ENCODE results near the gene SLC43A3. TPM values are rescaled to one million over a fixed set of nuclear protein-coding genes. Genes with fewer than 3 reads are reported as not detected.

SLC43A3 gene
- total RNA-seq, 2 experiments from 2014 or later = 94.5 to 101 TPM

GRCh38 chr11:57432714-57433163 is 5.8 kb upstream of the SLC43A3 start:
- Mint-ChIP-seq H3K9me3 (no peaks in the 10 kb centered on the region), H3K4me1 (peaks cover 9% of the 10 kb centered on the region), H3K27me3 (peaks cover 17% of the 10 kb centered on the region), H3K27ac (no peak overlapping the region), H3K36me3 (ENCODE audit: low read depth) (no peaks in the 10 kb centered on the region), H3K4me3 (no peak overlapping the region)
- ChIA-PET CTCF (interaction anchor here (0.8 kb wide), 1 partner anchor 25 kb away, joined by 3 read pairs; no protein-coding TSS in a partner anchor), POLR2A (no interaction called here)
- no peak for DNase-seq

- Mint-ChIP-seq H3K27me3 (peaks cover 17% of the 10 kb centered on the region), H3K4me1 (peaks cover 15% of the 10 kb centered on the region), H3K27ac (no peak overlapping the region), H3K9me3 (no peaks in the 10 kb centered on the region), H3K4me3 (no peak overlapping the region), H3K36me3 (ENCODE audit: low read depth) (no peaks in the 10 kb centered on the region)
- ChIA-PET POLR2A (no interaction called here), CTCF (interaction anchor here (2.2 kb wide), 1 partner anchor 28 kb away, joined by 8 read pairs; the partner anchor contains the start of gene RTN4RL2)
- DNase-seq = no peak
These were observed 5.2 kb upstream of the SLC43A3 start for GRCh38 chr11:57432149-57432561.

GRCh38 chr11:57430952-57431351 is 4.0 kb upstream of the SLC43A3 start:
- no peaks in the 10 kb centered on the region for H3K9me3 Mint-ChIP-seq
- CTCF ChIA-PET = interaction anchor here (2.2 to 2.4 kb wide), 2 partner anchors 27 to 29 kb away, joined by 8 to 13 read pairs; partner anchors contain the start of gene RTN4RL2
- DNase-seq = no peak
- H3K27me3 Mint-ChIP-seq = peaks cover 17% of the 10 kb centered on the region
- H3K4me1 Mint-ChIP-seq = peaks cover 24% of the 10 kb centered on the region
- H3K36me3 Mint-ChIP-seq (ENCODE audit: low read depth) = peaks cover 6% of the 10 kb centered on the region
- H3K27ac Mint-ChIP-seq = no peak overlapping the region
- POLR2A ChIA-PET = no interaction called here
- H3K4me3 Mint-ChIP-seq = no peak overlapping the region

- H3K36me3 Mint-ChIP-seq (ENCODE audit: low read depth) = peaks cover 13% of the 10 kb centered on the region
- H3K4me3 Mint-ChIP-seq = no peak overlapping the region
- POLR2A ChIA-PET = interaction anchor here (0.6 kb wide), 1 partner anchor 28 kb away, joined by 3 read pairs; no protein-coding TSS in a partner anchor
- peaks cover 14% of the 10 kb centered on the region for H3K27me3 Mint-ChIP-seq
- CTCF ChIA-PET = interaction anchor here (1.2 to 2.4 kb wide), 3 partner anchors 28 to 64 kb away, joined by 3 to 13 read pairs (median 8); partner anchors contain the start of gene RTN4RL2
- H3K27ac Mint-ChIP-seq = no peak overlapping the region
- no peak for DNase-seq
- H3K4me1 Mint-ChIP-seq = peaks cover 34% of the 10 kb centered on the region
- H3K9me3 Mint-ChIP-seq = no peaks in the 10 kb centered on the region
These were observed 3.0 kb upstream of the SLC43A3 start for GRCh38 chr11:57429946-57430345.

- CTCF ChIA-PET = interaction anchor here (2.4 kb wide), 1 partner anchor 29 kb away, joined by 13 read pairs; no protein-coding TSS in a partner anchor
- POLR2A ChIA-PET = interaction anchor here (1.2 to 2.5 kb wide), 2 partner anchors 11 to 28 kb away, joined by 4 to 10 read pairs; no protein-coding TSS in a partner anchor
These were observed 1.7 kb upstream of the SLC43A3 start for GRCh38 chr11:57428643-57429042.

GRCh38 chr11:57427727-57428082 is 784 bp upstream of the SLC43A3 start:
- peaks cover 36% of the 10 kb centered on the region for H3K36me3 Mint-ChIP-seq (ENCODE audit: low read depth)
- peak overlapping the region; percentile 88 for H3K4me3 Mint-ChIP-seq
- no peak for DNase-seq
- ChIA-PET POLR2A (interaction anchor here (0.8 to 4.9 kb wide), 4 partner anchors 10 to 87 kb away, joined by 3 to 19 read pairs (median 7); partner anchors contain the start of gene SLC43A1), CTCF (interaction anchor here (0.9 to 4.2 kb wide), 5 partner anchors 12 to 373 kb away, joined by 3 to 30 read pairs (median 3); no protein-coding TSS in a partner anchor)
- peak overlapping the region; percentile 92 for H3K27ac Mint-ChIP-seq
- no peaks in the 10 kb centered on the region for H3K9me3 Mint-ChIP-seq
- peaks cover 12% of the 10 kb centered on the region for H3K27me3 Mint-ChIP-seq
- H3K4me1 Mint-ChIP-seq = peaks cover 53% of the 10 kb centered on the region

More at GRCh38 chr11:57428643-57429042, 1.7 kb upstream of the SLC43A3 start:
- DNase-seq = no peak
- Mint-ChIP-seq H3K36me3 (ENCODE audit: low read depth) (peaks cover 26% of the 10 kb centered on the region), H3K4me3 (no peak overlapping the region), H3K4me1 (peaks cover 47% of the 10 kb centered on the region), H3K9me3 (no peaks in the 10 kb centered on the region), H3K27ac (no peak overlapping the region), H3K27me3 (peaks cover 12% of the 10 kb centered on the region)

- ChIA-PET CTCF (interaction anchor here (1.1 to 4.2 kb wide), 4 partner anchors 31 to 81 kb away, joined by 4 to 30 read pairs (median 8); no protein-coding TSS in a partner anchor), POLR2A (interaction anchor here (0.8 to 4.9 kb wide), 10 partner anchors 9 to 141 kb away, joined by 3 to 19 read pairs (median 4); partner anchors contain the start of genes SLC43A1, SSRP1 and UBE2L6)
- Mint-ChIP-seq H3K36me3 (ENCODE audit: low read depth) (peaks cover 48% of the 10 kb centered on the region), H3K4me3 (peak overlapping the region; percentile 88), H3K27ac (peak overlapping the region; percentile 92), H3K4me1 (peaks cover 58% of the 10 kb centered on the region), H3K9me3 (no peaks in the 10 kb centered on the region), H3K27me3 (peaks cover 12% of the 10 kb centered on the region)
- DNase-seq = no peak
These were observed 437 bp downstream of the SLC43A3 start for GRCh38 chr11:57426439-57426928.

- Mint-ChIP-seq H3K36me3 (ENCODE audit: low read depth) (peaks cover 53% of the 10 kb centered on the region), H3K4me3 (peak overlapping the region; percentile 88), H3K4me1 (peaks cover 64% of the 10 kb centered on the region), H3K27ac (peak overlapping the region; percentile 92), H3K27me3 (peaks cover 12% of the 10 kb centered on the region), H3K9me3 (no peaks in the 10 kb centered on the region)
- DNase-seq = no peak
- POLR2A ChIA-PET = interaction anchor here (0.7 to 4.9 kb wide), 14 partner anchors 8 to 316 kb away, joined by 3 to 19 read pairs (median 4); partner anchors contain the start of genes SELENOH, SLC43A1, SSRP1 and UBE2L6
- CTCF ChIA-PET = interaction anchor here (1.1 to 4.2 kb wide), 4 partner anchors 31 to 80 kb away, joined by 4 to 30 read pairs (median 8); no protein-coding TSS in a partner anchor
These were observed 1.1 kb downstream of the SLC43A3 start for GRCh38 chr11:57425565-57426438.

GRCh38 chr11:57424792-57425564 is 1.9 kb downstream of the SLC43A3 start:
- Mint-ChIP-seq H3K4me3 (peak overlapping the region; percentile 88), H3K36me3 (ENCODE audit: low read depth) (peaks cover 61% of the 10 kb centered on the region), H3K4me1 (peaks cover 72% of the 10 kb centered on the region), H3K27ac (peak overlapping the region; percentile 92), H3K27me3 (peaks cover 12% of the 10 kb centered on the region), H3K9me3 (no peaks in the 10 kb centered on the region)
- POLR2A ChIA-PET = interaction anchor here (0.7 to 4.9 kb wide), 9 partner anchors 19 to 317 kb away, joined by 3 to 19 read pairs (median 5); partner anchors contain the start of genes SELENOH, SLC43A1 and SSRP1
- CTCF ChIA-PET = interaction anchor here (0.7 to 4.2 kb wide), 5 partner anchors 32 to 79 kb away, joined by 3 to 30 read pairs (median 5); no protein-coding TSS in a partner anchor
- peak; percentile 89 for DNase-seq

- ChIA-PET POLR2A (interaction anchor here (1.0 to 4.9 kb wide), 5 partner anchors 18 to 318 kb away, joined by 3 to 19 read pairs (median 7); partner anchors contain the start of genes SELENOH, SLC43A1 and SSRP1), CTCF (interaction anchor here (0.6 to 4.2 kb wide), 7 partner anchors 33 to 103 kb away, joined by 3 to 30 read pairs (median 4); partner anchors contain the start of gene RTN4RL2)
- peak overlapping the region; percentile 88 for H3K4me3 Mint-ChIP-seq
- H3K27me3 Mint-ChIP-seq = peaks cover 9% of the 10 kb centered on the region
- H3K9me3 Mint-ChIP-seq = no peaks in the 10 kb centered on the region
- peaks cover 74% of the 10 kb centered on the region for H3K4me1 Mint-ChIP-seq
- DNase-seq = no peak
- peak overlapping the region; percentile 92 for H3K27ac Mint-ChIP-seq
- H3K36me3 Mint-ChIP-seq (ENCODE audit: low read depth) = peaks cover 65% of the 10 kb centered on the region
These were observed 2.7 kb downstream of the SLC43A3 start for GRCh38 chr11:57424137-57424791.

- DNase-seq = no peak
- Mint-ChIP-seq H3K4me1 (peaks cover 77% of the 10 kb centered on the region), H3K27ac (peak overlapping the region; percentile 55), H3K9me3 (no peaks in the 10 kb centered on the region), H3K4me3 (no peak overlapping the region), H3K27me3 (no peaks in the 10 kb centered on the region), H3K36me3 (ENCODE audit: low read depth) (peaks cover 79% of the 10 kb centered on the region)
- CTCF ChIA-PET = interaction anchor here (0.9 to 2.0 kb wide), 2 partner anchors 14 to 71 kb away, joined by 3 to 5 read pairs; no protein-coding TSS in a partner anchor
- POLR2A ChIA-PET = no interaction called here
These were observed 4.3 kb downstream of the SLC43A3 start for GRCh38 chr11:57422669-57423068.
